ENCODE measurements around the gene TRMT112. TPM values are rescaled to one million over a fixed set of nuclear protein-coding genes. Genes with fewer than 3 reads are reported as not detected.

TRMT112 gene
- total RNA-seq, 1 experiment from 2014 or later: 328 TPM

DNA sequence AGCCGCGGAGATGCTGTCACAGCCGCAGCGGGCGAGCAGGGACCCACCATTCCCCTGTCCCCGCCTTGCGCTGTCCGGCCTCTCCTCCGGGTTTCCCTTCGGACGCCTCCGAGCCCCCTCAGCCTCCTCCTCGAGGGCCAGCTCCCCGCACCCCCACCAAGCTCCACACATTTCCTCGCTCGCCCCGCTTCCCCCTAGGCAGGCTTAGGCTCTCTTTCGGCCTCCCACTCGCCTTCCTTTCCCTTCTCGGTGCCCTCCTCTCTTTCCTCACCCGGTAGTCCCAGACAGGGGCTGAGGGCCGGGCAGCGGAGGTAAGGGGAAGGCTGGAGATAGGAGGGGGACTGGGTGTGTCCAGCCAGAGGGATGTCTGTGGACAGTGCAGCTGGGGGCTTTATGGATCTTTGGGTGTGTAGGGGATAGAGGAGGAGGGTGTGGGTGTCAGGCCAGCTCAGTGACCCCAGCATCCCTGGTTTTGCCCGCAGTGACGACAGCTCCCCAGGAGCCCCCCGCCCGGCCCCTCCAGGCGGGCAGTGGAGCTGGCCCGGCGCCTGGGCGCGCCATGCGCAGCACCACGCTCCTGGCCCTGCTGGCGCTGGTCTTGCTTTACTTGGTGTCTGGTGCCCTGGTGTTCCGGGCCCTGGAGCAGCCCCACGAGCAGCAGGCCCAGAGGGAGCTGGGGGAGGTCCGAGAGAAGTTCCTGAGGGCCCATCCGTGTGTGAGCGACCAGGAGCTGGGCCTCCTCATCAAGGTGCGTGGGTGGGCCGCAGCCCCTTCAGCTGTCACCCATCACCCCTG lies 24.7 kb downstream of the TRMT112 start:
- Histone ChIP-seq H3K9me3 (ENCODE audit: control insufficient read depth in 1 of 2, insufficient read depth in 1 of 2, low read depth in 1 of 2, low read length in 2 of 2) (no peaks in the 10 kb centered on the region), H4K20me1 (ENCODE audit: insufficient read depth) (no peaks in the 10 kb centered on the region), H3K9ac (ENCODE audit: low read length) (no peak overlapping the region), H3K79me2 (ENCODE audit: insufficient read depth, low read length) (no peaks in the 10 kb centered on the region), H3K4me2 (ENCODE audit: low read length) (no peak overlapping the region), H3K27me3 (ENCODE audit: insufficient read depth, low read length) (no peaks in the 10 kb centered on the region), H3K27ac (ENCODE audit: low read depth, low read length) (no peak overlapping the region), H3K4me1 (ENCODE audit: control insufficient read depth in 1 of 2, insufficient read depth in 2 of 2, low read length in 2 of 2) (peaks cover 0 to 8% of the 10 kb centered on the region in 2 experiments; a peak in 2 of 4 replicates), H3K4me3 (replicated peaks in 1 of 2; ENCODE audit: low read depth in 1 of 2, low read length in 2 of 2) (no peak overlapping the region), H3K9me2 (ENCODE audit: insufficient read depth) (no peaks in the 10 kb centered on the region), H2AFZ (ENCODE audit: low read depth, low read length, poor library complexity, severe bottlenecking) (no peak overlapping the region), H3K36me3 (ENCODE audit: control insufficient read depth in 1 of 2, insufficient read depth in 2 of 2, low read length in 2 of 2) (no peaks in the 10 kb centered on the region)
- ChIA-PET RAD21 (ENCODE audit: low non-redundant PET in 1 of 2, low total read pairs in 2 of 2, uncharacterized antibody in 2 of 2, unreplicated experiment in 2 of 2) (no interaction called here), POLR2A (no interaction called here), CTCF (interaction anchor here (1.7 kb wide), 1 partner anchor 12 kb away, joined by 4 read pairs; the partner anchor contains the start of gene ESRRA)
- intact Hi-C loops (cut with micrococcal nuclease): no loop called here
- no TSS peak for BruUV-seq (replicated peaks)
- DNase-seq (ENCODE audit: low read depth, low spot score) (no peak), ATAC-seq (no peak)
- TF ChIP-seq SRF (IDR thresholded peaks at IDR 0.05; ENCODE audit: low read depth) (no peak), POLR2A (IDR thresholded peaks at IDR 0.05; ENCODE audit: borderline replicate concordance, extremely low read depth, insufficient read depth, insufficient read length) (no peak), SIN3A (IDR thresholded peaks at IDR 0.05; ENCODE audit: low read depth) (no peak), EGR1 (IDR thresholded peaks at IDR 0.05; ENCODE audit: low read depth) (no peak), TCF7L2 (IDR thresholded peaks at IDR 0.05; ENCODE audit: borderline replicate concordance, extremely low read depth, insufficient read depth, insufficient read length) (no peak), YY1 (IDR thresholded peaks at IDR 0.05; ENCODE audit: extremely low read depth, insufficient replicate concordance, low read depth, low read length) (no peak), FOSL1 (IDR thresholded peaks at IDR 0.05; ENCODE audit: low read depth) (no peak), JUND (IDR thresholded peaks at IDR 0.05) (no peak), SP1 (IDR thresholded peaks at IDR 0.05; ENCODE audit: low read depth) (no peak), ZNF274 (IDR thresholded peaks at IDR 0.05; ENCODE audit: low read depth, low read length) (no peak), CEBPB (IDR thresholded peaks at IDR 0.05; ENCODE audit: low read depth) (no peak)
- TF ChIP-seq, protein P1, sequence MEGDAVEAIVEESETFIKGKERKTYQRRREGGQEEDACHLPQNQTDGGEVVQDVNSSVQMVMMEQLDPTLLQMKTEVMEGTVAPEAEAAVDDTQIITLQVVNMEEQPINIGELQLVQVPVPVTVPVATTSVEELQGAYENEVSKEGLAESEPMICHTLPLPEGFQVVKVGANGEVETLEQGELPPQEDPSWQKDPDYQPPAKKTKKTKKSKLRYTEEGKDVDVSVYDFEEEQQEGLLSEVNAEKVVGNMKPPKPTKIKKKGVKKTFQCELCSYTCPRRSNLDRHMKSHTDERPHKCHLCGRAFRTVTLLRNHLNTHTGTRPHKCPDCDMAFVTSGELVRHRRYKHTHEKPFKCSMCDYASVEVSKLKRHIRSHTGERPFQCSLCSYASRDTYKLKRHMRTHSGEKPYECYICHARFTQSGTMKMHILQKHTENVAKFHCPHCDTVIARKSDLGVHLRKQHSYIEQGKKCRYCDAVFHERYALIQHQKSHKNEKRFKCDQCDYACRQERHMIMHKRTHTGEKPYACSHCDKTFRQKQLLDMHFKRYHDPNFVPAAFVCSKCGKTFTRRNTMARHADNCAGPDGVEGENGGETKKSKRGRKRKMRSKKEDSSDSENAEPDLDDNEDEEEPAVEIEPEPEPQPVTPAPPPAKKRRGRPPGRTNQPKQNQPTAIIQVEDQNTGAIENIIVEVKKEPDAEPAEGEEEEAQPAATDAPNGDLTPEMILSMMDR (IDR thresholded peaks at IDR 0.05 in 2 of 3, conservative IDR thresholded peaks at IDR 0.05 in 1 of 3; ENCODE audit: borderline replicate concordance in 1 of 3, insufficient read depth in 1 of 3, low read depth in 2 of 3, low read length in 2 of 3): no peak
- TF ChIP-seq, protein P2, sequence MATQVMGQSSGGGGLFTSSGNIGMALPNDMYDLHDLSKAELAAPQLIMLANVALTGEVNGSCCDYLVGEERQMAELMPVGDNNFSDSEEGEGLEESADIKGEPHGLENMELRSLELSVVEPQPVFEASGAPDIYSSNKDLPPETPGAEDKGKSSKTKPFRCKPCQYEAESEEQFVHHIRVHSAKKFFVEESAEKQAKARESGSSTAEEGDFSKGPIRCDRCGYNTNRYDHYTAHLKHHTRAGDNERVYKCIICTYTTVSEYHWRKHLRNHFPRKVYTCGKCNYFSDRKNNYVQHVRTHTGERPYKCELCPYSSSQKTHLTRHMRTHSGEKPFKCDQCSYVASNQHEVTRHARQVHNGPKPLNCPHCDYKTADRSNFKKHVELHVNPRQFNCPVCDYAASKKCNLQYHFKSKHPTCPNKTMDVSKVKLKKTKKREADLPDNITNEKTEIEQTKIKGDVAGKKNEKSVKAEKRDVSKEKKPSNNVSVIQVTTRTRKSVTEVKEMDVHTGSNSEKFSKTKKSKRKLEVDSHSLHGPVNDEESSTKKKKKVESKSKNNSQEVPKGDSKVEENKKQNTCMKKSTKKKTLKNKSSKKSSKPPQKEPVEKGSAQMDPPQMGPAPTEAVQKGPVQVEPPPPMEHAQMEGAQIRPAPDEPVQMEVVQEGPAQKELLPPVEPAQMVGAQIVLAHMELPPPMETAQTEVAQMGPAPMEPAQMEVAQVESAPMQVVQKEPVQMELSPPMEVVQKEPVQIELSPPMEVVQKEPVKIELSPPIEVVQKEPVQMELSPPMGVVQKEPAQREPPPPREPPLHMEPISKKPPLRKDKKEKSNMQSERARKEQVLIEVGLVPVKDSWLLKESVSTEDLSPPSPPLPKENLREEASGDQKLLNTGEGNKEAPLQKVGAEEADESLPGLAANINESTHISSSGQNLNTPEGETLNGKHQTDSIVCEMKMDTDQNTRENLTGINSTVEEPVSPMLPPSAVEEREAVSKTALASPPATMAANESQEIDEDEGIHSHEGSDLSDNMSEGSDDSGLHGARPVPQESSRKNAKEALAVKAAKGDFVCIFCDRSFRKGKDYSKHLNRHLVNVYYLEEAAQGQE (IDR thresholded peaks at IDR 0.05; ENCODE audit: low read depth): no peak
- TF ChIP-seq, protein P3, sequence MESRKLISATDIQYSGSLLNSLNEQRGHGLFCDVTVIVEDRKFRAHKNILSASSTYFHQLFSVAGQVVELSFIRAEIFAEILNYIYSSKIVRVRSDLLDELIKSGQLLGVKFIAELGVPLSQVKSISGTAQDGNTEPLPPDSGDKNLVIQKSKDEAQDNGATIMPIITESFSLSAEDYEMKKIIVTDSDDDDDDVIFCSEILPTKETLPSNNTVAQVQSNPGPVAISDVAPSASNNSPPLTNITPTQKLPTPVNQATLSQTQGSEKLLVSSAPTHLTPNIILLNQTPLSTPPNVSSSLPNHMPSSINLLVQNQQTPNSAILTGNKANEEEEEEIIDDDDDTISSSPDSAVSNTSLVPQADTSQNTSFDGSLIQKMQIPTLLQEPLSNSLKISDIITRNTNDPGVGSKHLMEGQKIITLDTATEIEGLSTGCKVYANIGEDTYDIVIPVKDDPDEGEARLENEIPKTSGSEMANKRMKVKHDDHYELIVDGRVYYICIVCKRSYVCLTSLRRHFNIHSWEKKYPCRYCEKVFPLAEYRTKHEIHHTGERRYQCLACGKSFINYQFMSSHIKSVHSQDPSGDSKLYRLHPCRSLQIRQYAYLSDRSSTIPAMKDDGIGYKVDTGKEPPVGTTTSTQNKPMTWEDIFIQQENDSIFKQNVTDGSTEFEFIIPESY (IDR thresholded peaks at IDR 0.05; ENCODE audit: extremely low read depth, insufficient replicate concordance, low read length): no peak

All from HCT116 (cell line).